Retinal pigment epithelial cell (primary cell): ENCODE measurements around the gene SALL3.

Source experiments
- DNase-seq: peaks from one replicate; pipeline ENCODE4 v3.0.0-alpha.2; 2010; ENCODE audit warnings: low read depth
- H3K4me3 ChIP-seq: 2 replicates; pipeline ENCODE4 v1.5.1; 2011; ENCODE audit warnings: mild to moderate bottlenecking, low read length, control low read depth, moderate library complexity
- CTCF ChIP-seq: conservative IDR thresholded peaks from 2 replicates; pipeline ENCODE4 v1.5.1; 2011; ENCODE audit warnings: low read depth, low read length, control low read depth, inconsistent platforms

SALL3 gene

DNA sequence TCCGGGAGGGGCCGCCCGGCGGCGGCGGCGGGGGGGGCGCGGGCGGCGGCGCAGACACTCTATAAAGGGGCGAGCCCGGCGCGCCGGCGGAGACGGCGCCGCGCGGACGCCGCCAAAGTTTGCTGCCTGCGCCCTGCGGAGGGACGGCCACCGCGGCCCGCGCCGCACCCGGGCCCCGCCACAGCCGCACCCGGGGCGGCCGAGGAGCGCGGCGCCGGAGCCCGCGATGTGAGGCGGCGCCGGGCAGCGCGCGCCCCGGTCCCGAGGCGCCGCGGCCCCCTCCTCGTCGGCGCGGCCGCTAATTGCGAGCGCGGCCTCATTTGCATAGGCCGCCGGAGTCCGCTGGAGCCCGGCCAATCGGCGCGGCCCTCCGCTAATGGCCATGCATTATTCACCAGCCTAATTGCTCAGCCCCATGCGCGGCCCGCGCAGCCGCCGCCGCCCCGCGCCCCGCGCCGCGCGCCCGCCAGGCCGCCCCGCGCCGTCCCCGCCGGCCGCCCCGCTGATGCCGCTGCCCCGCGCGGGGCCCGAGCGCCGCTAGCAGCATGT lies at the start of gene SALL3:
Gene SALL3, plus strand, starts transcription at position 89 of the 549 bp plus-strand sequence. Its CDS starts 457 bp downstream, at position 546.
- no peak within 1 kb of the TSS for H3K4me3 ChIP-seq
- no peak for DNase-seq
- TF ChIP-seq CTCF, result no peak

GRCh38 chr18:78932281-78932680 lies 47.3 kb upstream of the SALL3 start:
- no peak overlapping the region for H3K4me3 ChIP-seq
- TF ChIP-seq CTCF, result no peak
- DNase-seq, result no peak

DNA sequence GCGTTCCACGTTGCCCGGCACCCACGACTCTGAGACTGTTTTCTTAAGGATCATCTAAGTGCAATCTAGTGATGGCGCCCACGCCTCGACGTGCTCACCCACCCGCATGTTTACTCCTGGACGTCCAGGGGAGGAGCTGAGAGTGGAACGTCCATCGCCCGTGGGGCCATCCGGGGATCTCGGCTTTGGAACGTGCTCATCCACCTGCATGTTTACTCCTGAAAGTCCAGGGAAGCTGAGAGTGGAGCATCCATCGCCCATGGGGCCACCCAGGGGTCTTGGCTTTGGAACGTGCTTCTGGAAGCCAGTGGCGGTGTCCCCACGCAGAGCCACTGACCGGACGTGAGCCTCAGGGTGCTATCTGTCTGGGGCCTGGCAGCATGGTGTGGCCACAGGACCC lies 45.6 kb upstream of the SALL3 start:
- H3K4me3 ChIP-seq, result no peak overlapping the region
- TF ChIP-seq CTCF, result no peak
- DNase-seq, result no peak

GRCh38 chr18:78934551-78935225 lies 44.9 kb upstream of the SALL3 start:
- H3K4me3 ChIP-seq, result no peak overlapping the region
- DNase-seq, result no peak
- TF ChIP-seq CTCF, result no peak

- H3K4me3 ChIP-seq, result no peak overlapping the region
- DNase-seq, result no peak
- no peak for TF ChIP-seq CTCF
These were observed 44.2 kb upstream of the SALL3 start for GRCh38 chr18:78935406-78935805.

DNA sequence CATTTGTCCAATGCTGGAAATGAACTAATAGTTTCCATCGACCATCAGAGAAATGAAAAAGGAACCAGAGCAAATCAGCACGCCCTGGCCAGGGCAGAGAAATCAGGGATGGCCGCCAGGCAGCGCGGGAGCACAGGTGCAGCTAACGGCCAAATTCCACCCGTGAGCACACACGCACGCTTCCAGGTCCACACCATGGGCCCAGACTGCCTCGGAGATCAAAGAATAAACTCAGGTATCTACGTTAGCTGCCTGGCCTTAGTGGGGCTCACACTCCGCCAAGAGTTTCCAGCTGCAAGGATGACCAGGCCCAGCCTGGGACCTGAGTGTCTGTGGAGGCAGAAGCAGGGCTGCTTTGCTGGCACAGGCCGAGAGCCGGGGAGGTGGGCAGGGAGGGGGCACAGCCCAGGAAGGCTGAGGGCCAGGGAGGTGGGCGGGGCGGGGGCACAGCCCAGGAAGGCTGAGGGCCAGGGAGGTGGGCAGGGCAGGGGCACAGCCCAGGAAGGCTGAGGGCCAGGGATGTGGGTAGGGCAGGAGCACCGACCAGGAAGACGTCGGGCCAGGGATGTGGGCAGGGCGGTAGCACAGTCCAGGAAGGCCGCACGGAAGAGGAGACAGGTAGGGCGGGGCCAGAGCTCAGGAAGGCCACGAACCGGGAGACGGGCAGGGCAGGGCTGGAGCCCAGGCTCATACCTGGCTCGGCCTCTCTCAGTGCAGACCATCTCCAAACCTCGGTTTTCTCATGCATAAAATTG lies 43.2 kb upstream of the SALL3 start:
- TF ChIP-seq CTCF, result no peak
- no peak overlapping the region for H3K4me3 ChIP-seq
- DNase-seq, result no peak
